ENCODE results near the gene CSK.

The CSK gene

DNA sequence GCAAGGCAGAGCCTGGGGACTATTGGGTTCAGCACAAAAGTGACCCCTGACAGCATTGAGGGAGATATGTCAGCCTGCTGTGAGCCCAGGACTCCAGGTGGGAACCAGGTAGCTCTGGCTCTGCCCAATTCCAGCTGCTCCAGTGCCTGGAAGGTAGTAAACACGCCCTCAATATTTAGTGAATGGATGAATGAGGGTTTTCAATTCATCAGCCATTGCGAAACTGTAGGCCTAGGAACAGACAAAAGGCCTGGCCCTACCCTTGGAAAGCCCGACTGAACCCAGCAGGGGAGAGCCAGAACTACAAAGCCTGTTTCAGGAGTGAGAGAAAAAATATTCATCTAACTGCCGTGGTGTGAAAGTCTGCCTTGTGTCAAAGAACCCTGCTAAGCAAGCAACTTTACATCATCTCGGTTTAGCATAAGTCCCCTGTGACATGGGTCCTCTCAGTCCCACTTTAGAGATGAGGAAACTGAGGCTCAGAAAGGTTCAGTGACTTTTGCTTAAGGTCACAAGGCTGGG lies 8.1 kb upstream of the CSK start:
- Histone ChIP-seq H2AFZ (no peak overlapping the region), H3K4me1 (no peaks in the 10 kb centered on the region), H3K4me3 (ENCODE audit: low read depth, low read length) (no peak overlapping the region), H3K9ac (no peak overlapping the region), H3K4me2 (ENCODE audit: low read length) (no peak overlapping the region), H3K27me3 (ENCODE audit: control insufficient read depth, insufficient read depth, low read length) (no peaks in the 10 kb centered on the region), H3K36me3 (ENCODE audit: control insufficient read depth, insufficient read depth, low read length) (no peaks in the 10 kb centered on the region), H3K9me3 (ENCODE audit: control insufficient read depth, low read length) (no peaks in the 10 kb centered on the region), H3K79me2 (no peaks in the 10 kb centered on the region), H3K27ac (no peak overlapping the region)
- TF ChIP-seq CTCF (IDR thresholded peaks at IDR 0.05): no peak

DNA sequence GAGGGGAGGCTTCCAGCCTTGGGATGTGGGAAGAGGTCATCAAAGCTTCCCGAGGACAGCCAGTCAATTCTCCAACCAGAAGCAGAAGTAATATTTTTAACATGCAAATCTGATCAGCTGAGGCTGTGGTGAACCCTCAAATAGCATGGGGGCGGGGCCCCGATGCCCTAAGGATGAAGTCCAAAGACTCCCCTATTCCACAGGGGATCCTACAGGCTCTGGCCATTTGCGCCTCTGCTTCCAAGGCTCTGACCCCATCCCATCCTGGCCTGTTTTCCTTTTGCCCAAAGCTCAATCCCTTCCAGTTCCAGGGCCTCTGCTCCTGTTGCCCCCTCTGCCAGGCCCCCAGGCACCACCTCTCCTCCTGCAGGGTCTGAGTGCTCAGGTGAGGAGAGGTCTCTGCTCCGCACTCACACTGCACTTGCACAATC lies 6.7 kb upstream of the CSK start:
- H2AFZ ChIP-seq: no peak overlapping the region
- H3K27me3 ChIP-seq (ENCODE audit: control insufficient read depth, insufficient read depth, low read length): no peaks in the 10 kb centered on the region
- no peak for TF ChIP-seq CTCF (IDR thresholded peaks at IDR 0.05)
- no peaks in the 10 kb centered on the region for H3K79me2 ChIP-seq
- H3K27ac ChIP-seq: no peak overlapping the region
- H3K4me1 ChIP-seq: no peaks in the 10 kb centered on the region
- no peaks in the 10 kb centered on the region for H3K9me3 ChIP-seq (ENCODE audit: control insufficient read depth, low read length)
- H3K4me2 ChIP-seq (ENCODE audit: low read length): no peak overlapping the region
- no peak overlapping the region for H3K9ac ChIP-seq
- no peaks in the 10 kb centered on the region for H3K36me3 ChIP-seq (ENCODE audit: control insufficient read depth, insufficient read depth, low read length)
- H3K4me3 ChIP-seq (ENCODE audit: low read depth, low read length): no peak overlapping the region

- H3K9ac ChIP-seq: no peak overlapping the region
- H2AFZ ChIP-seq: no peak overlapping the region
- no peak overlapping the region for H3K27ac ChIP-seq
- H3K4me2 ChIP-seq (ENCODE audit: low read length): no peak overlapping the region
- peaks cover 6% of the 10 kb centered on the region for H3K4me1 ChIP-seq
- H3K36me3 ChIP-seq (ENCODE audit: control insufficient read depth, insufficient read depth, low read length): no peaks in the 10 kb centered on the region
- no peak for TF ChIP-seq CTCF (IDR thresholded peaks at IDR 0.05)
- H3K79me2 ChIP-seq: no peaks in the 10 kb centered on the region
- H3K27me3 ChIP-seq (ENCODE audit: control insufficient read depth, insufficient read depth, low read length): no peaks in the 10 kb centered on the region
- H3K4me3 ChIP-seq (ENCODE audit: low read depth, low read length): no peak overlapping the region
- H3K9me3 ChIP-seq (ENCODE audit: control insufficient read depth, low read length): no peaks in the 10 kb centered on the region
These were observed 6.0 kb upstream of the CSK start for GRCh38 chr15:74775894-74776293.

DNA sequence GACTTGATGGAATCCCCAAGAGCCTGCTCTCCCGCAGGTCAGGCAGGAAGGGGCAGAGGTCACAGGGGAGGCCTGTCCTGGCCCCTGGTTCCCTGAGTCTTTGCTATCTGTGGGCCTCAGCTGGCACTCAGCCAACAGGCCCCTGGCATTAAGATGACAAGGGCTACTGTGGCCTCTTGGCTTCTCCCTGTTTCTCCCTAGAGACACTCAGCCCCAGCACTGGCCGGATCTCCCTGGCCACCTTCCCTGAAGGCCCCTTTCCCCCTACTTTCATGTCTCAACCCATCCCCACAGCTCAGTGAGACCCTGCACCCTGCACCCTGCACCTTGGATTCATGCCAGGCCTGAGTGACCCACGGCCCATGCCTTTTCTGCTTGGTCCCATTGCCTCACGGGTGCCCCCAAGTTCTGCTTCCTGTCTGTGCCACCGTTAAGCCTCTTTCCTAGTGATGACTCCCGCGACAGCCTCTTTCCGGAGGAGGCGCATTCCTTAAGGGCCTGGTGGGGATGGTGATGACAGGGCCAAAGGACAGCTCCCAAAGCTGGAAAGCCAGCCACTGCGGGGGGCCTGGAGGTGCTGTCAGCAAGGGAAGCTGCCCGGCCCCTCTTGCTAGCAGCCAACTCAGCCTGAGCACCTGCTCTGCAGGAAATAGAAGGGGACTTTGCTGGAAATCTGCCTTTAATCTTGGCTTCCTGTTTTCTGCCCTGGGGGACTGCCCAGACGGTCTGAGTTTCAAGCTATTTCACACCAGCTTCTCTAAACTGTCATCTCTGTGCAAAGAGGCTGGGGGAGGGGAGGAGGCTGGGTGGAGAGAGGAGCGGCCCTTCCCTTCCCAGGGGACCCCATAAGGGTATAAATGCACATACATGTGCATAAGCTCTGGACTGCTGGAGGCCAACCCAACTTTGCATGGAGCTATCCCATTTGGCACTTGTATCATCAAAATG lies 4.8 kb upstream of the CSK start:
- no peak overlapping the region for H3K4me2 ChIP-seq (ENCODE audit: low read length)
- H3K27ac ChIP-seq: no peak overlapping the region
- H3K36me3 ChIP-seq (ENCODE audit: control insufficient read depth, insufficient read depth, low read length): no peaks in the 10 kb centered on the region
- peaks cover 6% of the 10 kb centered on the region for H3K79me2 ChIP-seq
- no peaks in the 10 kb centered on the region for H3K9me3 ChIP-seq (ENCODE audit: control insufficient read depth, low read length)
- TF ChIP-seq CTCF (IDR thresholded peaks at IDR 0.05): no peak
- H3K27me3 ChIP-seq (ENCODE audit: control insufficient read depth, insufficient read depth, low read length): no peaks in the 10 kb centered on the region
- no peak overlapping the region for H2AFZ ChIP-seq
- no peak overlapping the region for H3K9ac ChIP-seq
- H3K4me3 ChIP-seq (ENCODE audit: low read depth, low read length): no peak overlapping the region
- peaks cover 13% of the 10 kb centered on the region for H3K4me1 ChIP-seq

Measured in parathyroid adenoma (tissue), 2 donors.